Progenitor cell of endocrine pancreas (in vitro differentiated cells): ENCODE measurements around the gene ARHGAP6. TPM values are rescaled to one million over a fixed set of nuclear protein-coding genes. Genes with fewer than 3 reads are reported as not detected.

Experiments used
- DNase-seq: peaks from one replicate; pipeline ENCODE4 v3.0.0; 2021; ENCODE audit warnings: low spot score; ENCODE audit not compliant: unreplicated experiment
- H3K27ac Mint-ChIP-seq: 2 replicates; pipeline ENCODE4 v1.8.0; 2021; ENCODE audit warnings: mild to moderate bottlenecking, moderate library complexity, mixed read lengths
- H3K27me3 Mint-ChIP-seq: 2 replicates; pipeline ENCODE4 v1.8.0; 2021; ENCODE audit warnings: mixed read lengths
- H3K36me3 Mint-ChIP-seq: 2 replicates; pipeline ENCODE4 v1.8.0; 2022; ENCODE audit warnings: mixed read lengths; ENCODE audit not compliant: insufficient read depth
- H3K4me1 Mint-ChIP-seq: 2 replicates; pipeline ENCODE4 v1.8.0; 2021; ENCODE audit warnings: low read depth, mixed read lengths
- H3K4me3 Mint-ChIP-seq: 2 replicates; pipeline ENCODE4 v1.8.0; 2021; ENCODE audit warnings: low read depth, mild to moderate bottlenecking, moderate library complexity, mixed read lengths
- H3K9me3 Mint-ChIP-seq: 2 replicates; pipeline ENCODE4 v1.8.0; 2021; ENCODE audit warnings: low read depth, mixed read lengths
- CTCF ChIP-seq: fragments of 200-600 bp; sonication (generic); IDR thresholded peaks from one replicate; pipeline ENCODE4 v1.5.0; 2021; ENCODE audit warnings: antibody characterized with exemption, mild to moderate bottlenecking; ENCODE audit not compliant: unreplicated experiment
- total RNA-seq: library from RNA; stranded (reverse); gene quantifications from 2 replicates; pipeline ENCODE4 v1.2.1, GENCODE V29; 2021

Gene ARHGAP6
- total RNA-seq, 1 donor from 2014 or later: 1.9 TPM

- no peak overlapping the region for H3K27ac Mint-ChIP-seq
- H3K36me3 Mint-ChIP-seq: peaks cover 1% of the 10 kb centered on the region
- H3K27me3 Mint-ChIP-seq: peaks cover 49% of the 10 kb centered on the region
- TF ChIP-seq CTCF: no peak
- H3K4me3 Mint-ChIP-seq: no peak overlapping the region
- no peak for DNase-seq
- no peaks in the 10 kb centered on the region for H3K4me1 Mint-ChIP-seq
- H3K9me3 Mint-ChIP-seq: peaks cover 10% of the 10 kb centered on the region
These were observed 6.5 kb upstream of the ARHGAP6 start for GRCh38 chrX:11672213-11672612.

GRCh38 chrX:11670316-11670715 lies 4.6 kb upstream of the ARHGAP6 start:
- Mint-ChIP-seq H3K27ac (no peak overlapping the region), H3K27me3 (peaks cover 60% of the 10 kb centered on the region), H3K4me3 (no peak overlapping the region), H3K4me1 (no peaks in the 10 kb centered on the region), H3K36me3 (peaks cover 1% of the 10 kb centered on the region), H3K9me3 (peaks cover 10% of the 10 kb centered on the region)
- no peak for TF ChIP-seq CTCF
- no peak for DNase-seq

- no peak for DNase-seq
- Mint-ChIP-seq H3K9me3 (peaks cover 12% of the 10 kb centered on the region), H3K4me1 (no peaks in the 10 kb centered on the region), H3K27me3 (peaks cover 64% of the 10 kb centered on the region), H3K4me3 (no peak overlapping the region), H3K36me3 (no peaks in the 10 kb centered on the region), H3K27ac (no peak overlapping the region)
- TF ChIP-seq CTCF: no peak
These were observed 1.4 kb upstream of the ARHGAP6 start for GRCh38 chrX:11666952-11667685.

- H3K36me3 Mint-ChIP-seq: no peaks in the 10 kb centered on the region
- H3K27me3 Mint-ChIP-seq: peaks cover 64% of the 10 kb centered on the region
- no peak overlapping the region for H3K27ac Mint-ChIP-seq
- peaks cover 12% of the 10 kb centered on the region for H3K9me3 Mint-ChIP-seq
- DNase-seq: no peak
- peak overlapping the region; percentile 74 for H3K4me3 Mint-ChIP-seq
- TF ChIP-seq CTCF: no peak
- H3K4me1 Mint-ChIP-seq: no peaks in the 10 kb centered on the region
These were observed 444 bp upstream of the ARHGAP6 start for GRCh38 chrX:11666164-11666563.

GRCh38 chrX:11664211-11665167 lies 1.2 kb downstream of the ARHGAP6 start:
- no peaks in the 10 kb centered on the region for H3K36me3 Mint-ChIP-seq
- no peak overlapping the region for H3K27ac Mint-ChIP-seq
- no peak for DNase-seq
- H3K4me1 Mint-ChIP-seq: no peaks in the 10 kb centered on the region
- peak overlapping the region; percentile 65 for H3K4me3 Mint-ChIP-seq
- no peak for TF ChIP-seq CTCF
- peaks cover 64% of the 10 kb centered on the region for H3K27me3 Mint-ChIP-seq
- peaks cover 12% of the 10 kb centered on the region for H3K9me3 Mint-ChIP-seq
